CD4-positive, alpha-beta memory T cell (primary cell): ENCODE measurements around the gene IGFL2. TPM values are rescaled to one million over a fixed set of nuclear protein-coding genes. Genes with fewer than 3 reads are reported as not detected.
"Not testable (repeated sequence)": the region's sequence is repeated elsewhere in the genome, so short reads cannot be mapped to it uniquely, and the experiment has no call there.

Experiments
- CTCF ChIA-PET: fragments of 350-600 bp; sonication (Branson Sonifier 250); formaldehyde crosslinking; loops from one replicate; lab custom pipeline; 2021; ENCODE audit warnings: inconsistent platforms; ENCODE audit not compliant: partially characterized antibody; lab: Charles Lee
- POLR2A ChIA-PET: fragments of 350-600 bp; sonication (Branson Sonifier 250); formaldehyde crosslinking; loops from one replicate; lab custom pipeline; 2021; ENCODE audit not compliant: partially characterized antibody; lab: Charles Lee
- DNase-seq, 5 donors: peaks; one replicate each; pipeline versions ENCODE4 v3.0.0 to v3.0.0-alpha.2; 2020 to 2022; ENCODE audit warnings: mixed read lengths in 1 of 5
- H3K27ac ChIP-seq: one replicate; pipeline ENCODE4 v1.7.0; 2013; ENCODE audit warnings: low read depth, low read length
- H3K27me3 ChIP-seq: 2 replicates; pipeline ENCODE4 v1.7.0; 2013; ENCODE audit warnings: mild to moderate bottlenecking, low read length, moderate library complexity; ENCODE audit not compliant: insufficient read depth
- H3K36me3 ChIP-seq: 2 replicates; pipeline ENCODE4 v1.7.0; 2013; ENCODE audit warnings: mild to moderate bottlenecking, low read length, moderate library complexity; ENCODE audit not compliant: insufficient read depth
- H3K4me1 ChIP-seq: 2 replicates; pipeline ENCODE4 v1.7.0; 2013; ENCODE audit warnings: mild to moderate bottlenecking, low read length, moderate library complexity; ENCODE audit not compliant: insufficient read depth
- H3K4me3 ChIP-seq, 2 donors: one replicate each; pipeline ENCODE4 v1.7.0; 2013; ENCODE audit warnings: low read length in 2 of 2, mild to moderate bottlenecking in 1 of 2
- H3K9me3 ChIP-seq, 2 donors: one replicate each; pipeline ENCODE4 v1.7.0; 2013; ENCODE audit warnings: low read length in 2 of 2, control low read depth in 1 of 2; ENCODE audit not compliant: control insufficient read depth in 1 of 2
- H3K27ac Mint-ChIP-seq, 7 donors: one replicate each; pipeline ENCODE4 v1.8.0; 2020 to 2021; ENCODE audit warnings: mixed read lengths in 7 of 7, mild to moderate bottlenecking in 6 of 7, inconsistent platforms in 3 of 7, moderate library complexity in 3 of 7
- H3K27me3 Mint-ChIP-seq, 2 donors: one replicate each; pipeline ENCODE4 v1.8.0; 2020 to 2021; ENCODE audit warnings: mixed read lengths in 2 of 2
- H3K36me3 Mint-ChIP-seq, 2 donors: one replicate each; pipeline ENCODE4 v1.8.0; 2020 to 2021; ENCODE audit warnings: mixed read lengths in 2 of 2, inconsistent platforms in 1 of 2, mild to moderate bottlenecking in 1 of 2
- H3K4me1 Mint-ChIP-seq, 4 donors: one replicate each; pipeline ENCODE4 v1.8.0; 2020 to 2021; ENCODE audit warnings: mixed read lengths in 4 of 4, mild to moderate bottlenecking in 1 of 4
- H3K4me3 Mint-ChIP-seq, 8 donors: one replicate each; pipeline ENCODE4 v1.8.0; 2020 to 2021; ENCODE audit warnings: mixed read lengths in 8 of 8, mild to moderate bottlenecking in 7 of 8, moderate library complexity in 6 of 8, inconsistent platforms in 3 of 8
- H3K9me3 Mint-ChIP-seq, 8 donors: one replicate each; pipeline ENCODE4 v1.8.0; 2020 to 2021; ENCODE audit warnings: mixed read lengths in 8 of 8, mild to moderate bottlenecking in 5 of 8, inconsistent platforms in 3 of 8, moderate library complexity in 1 of 8
- intact Hi-C: fragments of 100-400 bp; cut with micrococcal nuclease; formaldehyde crosslinking; loops from one replicate; pipeline ENCODE4 v1.15.1; 2023
- polyA plus RNA-seq, 2 donors: library from polyadenylated mRNA; unstranded; fragments of 300-500 nt; fragmentation: Illumina TruSeq; gene quantifications; one replicate each; pipeline ENCODE4 v1.2.3, GENCODE V29; 2021
- total RNA-seq, 2 experiments: library from RNA; stranded (reverse); gene quantifications; one replicate each; pipeline ENCODE4 v1.2.3, GENCODE V29; 2021

IGFL2 gene
- total and polyA plus RNA-seq, 4 experiments from 2014 or later, result 0.28 to 0.47 TPM; not detected in 2

DNA sequence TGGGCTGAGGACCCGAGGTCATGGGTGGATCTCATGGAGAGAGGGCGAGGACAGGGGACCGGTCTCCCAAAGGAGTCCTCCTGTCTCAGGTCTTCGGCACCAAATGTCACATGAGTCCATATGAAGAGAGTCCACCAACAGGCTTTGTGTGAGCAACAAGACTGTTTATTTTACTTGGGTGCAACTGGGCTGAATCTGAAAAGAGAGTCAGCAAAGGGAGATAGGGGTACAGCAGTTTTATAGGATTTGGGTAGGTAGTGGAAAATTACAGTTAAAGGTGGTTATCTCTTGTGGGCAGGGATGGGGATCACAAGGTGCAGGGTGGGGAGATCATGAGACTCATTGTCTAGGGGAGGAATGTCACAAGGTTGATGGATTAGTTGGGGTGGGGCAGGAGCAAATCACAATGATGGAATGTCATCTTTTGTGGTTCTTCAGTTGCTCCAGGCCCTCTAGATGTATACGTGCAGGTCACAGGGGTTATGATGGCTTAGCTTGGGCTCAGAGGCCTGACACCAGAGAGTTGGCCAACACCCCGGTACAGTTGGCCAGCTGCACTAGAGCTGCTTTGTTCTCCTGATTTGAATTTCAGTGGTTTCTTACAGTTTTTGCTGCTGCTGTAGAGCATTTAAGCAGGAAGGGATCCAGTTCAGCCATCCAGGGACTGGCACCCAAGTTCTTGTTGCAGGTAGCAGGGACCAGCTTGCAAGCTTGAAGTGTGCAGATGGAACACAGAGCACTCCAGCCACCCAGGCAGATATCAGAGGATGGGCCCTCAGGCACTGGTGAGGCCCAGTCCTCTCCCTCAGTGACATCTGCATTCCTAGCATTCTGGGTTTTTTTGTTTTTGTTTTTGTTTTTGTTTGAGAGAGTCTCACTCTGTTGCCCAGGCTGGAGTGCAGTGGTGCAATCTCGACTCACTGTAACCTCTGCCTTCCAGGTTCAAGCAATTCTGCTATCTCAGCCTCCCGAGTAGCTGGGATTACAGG lies 55.1 kb downstream of the IGFL2 start:
- H3K4me3 Mint-ChIP-seq, result no peak overlapping the region
- Histone ChIP-seq H3K4me3 (no peak overlapping the region), H3K36me3 (no peaks in the 10 kb centered on the region), H3K27me3 (no peaks in the 10 kb centered on the region), H3K9me3 (no peaks in the 10 kb centered on the region), H3K4me1 (no peaks in the 10 kb centered on the region), H3K27ac (no peak overlapping the region)
- CTCF ChIA-PET, result no interaction called here
- peaks cover 12 to 14% of the 10 kb centered on the region in 2 donors for H3K27me3 Mint-ChIP-seq
- H3K27ac Mint-ChIP-seq, result no peak overlapping the region
- POLR2A ChIA-PET, result no interaction called here
- no peaks in the 10 kb centered on the region for H3K9me3 Mint-ChIP-seq
- DNase-seq, result no peak
- H3K36me3 Mint-ChIP-seq, result no peaks in the 10 kb centered on the region
- peaks cover 0 to 2% (median 0%) of the 10 kb centered on the region in 4 donors for H3K4me1 Mint-ChIP-seq
- intact Hi-C loops, result no loop called here

DNA sequence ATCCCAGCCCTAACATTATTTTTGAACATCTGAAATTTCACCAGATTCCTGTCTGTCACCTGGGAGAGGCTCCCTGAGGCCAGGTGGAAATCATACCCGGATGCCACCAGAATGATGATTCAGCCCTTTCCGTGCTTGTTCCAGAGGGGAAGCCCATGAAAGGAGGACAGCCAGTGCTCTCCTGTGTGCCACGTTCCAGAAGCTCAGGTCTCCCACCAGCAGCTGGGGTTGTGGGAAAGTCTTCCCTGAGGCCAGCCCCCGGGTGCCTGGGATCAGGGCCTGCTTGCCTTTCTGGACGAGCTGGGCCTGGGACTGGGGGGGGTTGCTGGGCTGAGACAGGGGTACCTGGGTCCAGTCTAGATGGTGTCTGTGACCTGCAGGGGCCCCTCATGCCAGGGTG lies 56.0 kb downstream of the IGFL2 start:
- ChIA-PET POLR2A (no interaction called here), CTCF (no interaction called here)
- Mint-ChIP-seq H3K4me1 (peaks cover 1 to 8% (median 6%) of the 10 kb centered on the region in 4 donors), H3K4me3 (no peak overlapping the region), H3K9me3 (no peaks in the 10 kb centered on the region), H3K36me3 (no peaks in the 10 kb centered on the region), H3K27ac (no peak overlapping the region), H3K27me3 (peaks cover 15 to 16% of the 10 kb centered on the region in 2 donors)
- no peaks in the 10 kb centered on the region for H3K36me3 ChIP-seq
- no peak overlapping the region for H3K4me3 ChIP-seq
- intact Hi-C loops, result no loop called here
- no peak overlapping the region for H3K27ac ChIP-seq
- no peaks in the 10 kb centered on the region for H3K9me3 ChIP-seq
- H3K27me3 ChIP-seq, result no peaks in the 10 kb centered on the region
- no peak for DNase-seq
- peaks cover 3% of the 10 kb centered on the region for H3K4me1 ChIP-seq

DNA sequence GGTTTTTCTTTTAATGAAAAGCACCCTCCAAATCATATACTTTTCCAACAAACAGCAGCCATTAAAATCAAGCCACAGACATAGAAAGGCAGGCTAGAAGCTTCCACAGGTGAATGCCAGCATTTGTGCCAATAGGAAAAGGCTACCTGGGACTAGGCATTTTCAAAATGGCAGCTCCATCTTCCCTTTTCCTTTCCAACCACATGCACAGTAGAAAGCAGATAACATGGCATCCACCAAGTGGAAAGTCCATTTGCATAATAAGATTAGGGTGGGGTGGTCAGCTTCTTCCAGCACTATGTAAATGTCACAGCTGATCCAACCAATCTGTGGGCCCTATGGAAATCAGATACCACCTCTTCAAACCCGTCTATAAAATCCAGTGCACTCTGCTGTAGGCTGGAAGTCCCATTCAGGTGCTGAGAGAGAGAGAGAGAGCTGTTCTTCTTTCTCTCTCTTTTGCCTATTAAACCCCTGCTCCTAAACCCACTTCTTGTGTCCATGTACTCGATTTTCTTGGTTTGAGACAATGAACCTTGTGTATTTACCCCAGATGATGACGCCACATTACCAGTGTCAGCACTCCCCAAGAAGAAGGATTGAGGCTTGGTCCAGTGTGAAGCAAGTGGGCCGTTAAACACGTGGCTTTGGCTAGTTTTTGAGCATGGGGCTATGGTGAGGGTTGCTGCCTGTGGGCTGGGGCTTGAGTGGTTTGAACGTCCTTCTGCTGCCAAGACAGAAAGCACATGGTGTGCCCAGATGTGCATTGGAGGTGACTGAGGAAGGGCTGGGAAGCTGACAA lies 57.3 kb downstream of the IGFL2 start:
- Histone ChIP-seq H3K27me3 (no peaks in the 10 kb centered on the region), H3K4me1 (peaks cover 11% of the 10 kb centered on the region), H3K27ac (no peak overlapping the region), H3K9me3 (no peaks in the 10 kb centered on the region), H3K36me3 (no peaks in the 10 kb centered on the region), H3K4me3 (no peak overlapping the region)
- Mint-ChIP-seq H3K4me1 (peaks cover 9 to 15% (median 13%) of the 10 kb centered on the region in 4 donors), H3K4me3 (no peak overlapping the region), H3K9me3 (no peaks in the 10 kb centered on the region), H3K36me3 (no peaks in the 10 kb centered on the region), H3K27ac (no peak overlapping the region), H3K27me3 (peaks cover 19% of the 10 kb centered on the region in 2 donors)
- CTCF ChIA-PET, result no interaction called here
- POLR2A ChIA-PET, result no interaction called here
- DNase-seq, result no peak
- intact Hi-C loops, result no loop called here

DNA sequence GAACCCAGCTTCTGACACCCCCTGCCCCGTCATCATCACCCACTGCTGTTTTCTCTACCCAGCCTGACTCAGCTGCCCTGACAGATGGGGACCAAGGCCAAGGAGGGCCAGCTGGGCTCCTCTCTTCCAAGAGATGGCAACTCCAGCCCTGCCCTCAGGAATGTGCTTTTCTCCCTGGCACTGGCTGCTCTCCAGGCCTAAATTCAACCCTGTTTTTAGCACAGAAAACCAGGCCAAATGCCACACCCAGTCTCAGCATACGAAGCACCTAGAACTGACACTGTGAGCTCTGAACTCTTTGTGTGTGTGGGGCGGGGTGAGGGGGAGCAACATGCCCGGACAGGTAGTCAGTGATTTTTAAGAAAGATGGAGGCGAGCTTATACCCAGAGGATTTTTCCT lies 58.1 kb downstream of the IGFL2 start:
- H3K4me3 ChIP-seq, result no peak overlapping the region
- Mint-ChIP-seq H3K4me1 (peaks cover 9 to 15% (median 13%) of the 10 kb centered on the region in 4 donors), H3K4me3 (no peak overlapping the region), H3K27me3 (peaks cover 21 to 23% of the 10 kb centered on the region in 2 donors), H3K36me3 (no peaks in the 10 kb centered on the region), H3K27ac (no peak overlapping the region), H3K9me3 (no peaks in the 10 kb centered on the region)
- ChIA-PET CTCF (no interaction called here), POLR2A (no interaction called here)
- intact Hi-C loops, result no loop called here
- no peaks in the 10 kb centered on the region for H3K9me3 ChIP-seq
- H3K27me3 ChIP-seq, result no peaks in the 10 kb centered on the region
- no peak for DNase-seq
- H3K27ac ChIP-seq, result no peak overlapping the region
- peaks cover 11% of the 10 kb centered on the region for H3K4me1 ChIP-seq
- H3K36me3 ChIP-seq, result no peaks in the 10 kb centered on the region

DNA sequence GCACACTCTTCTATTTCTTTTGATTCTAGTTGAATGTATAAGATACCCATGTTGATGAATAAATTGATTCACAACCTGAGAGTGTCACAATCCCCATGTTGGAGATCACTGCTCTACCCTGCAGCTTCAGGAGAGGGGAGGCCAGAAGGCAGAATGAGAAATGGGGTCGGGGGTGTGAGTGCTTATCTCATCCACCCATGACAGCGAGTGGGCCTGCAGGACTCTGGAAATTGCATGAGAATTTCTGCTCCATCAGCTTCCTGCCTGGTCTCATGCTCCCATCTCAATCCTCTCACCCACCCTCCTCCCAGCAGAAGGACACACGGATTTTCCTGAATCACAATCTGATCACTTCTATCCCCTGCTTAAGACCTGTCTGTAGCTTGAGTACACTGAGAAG lies 58.6 kb downstream of the IGFL2 start:
- Histone ChIP-seq H3K9me3 (no peaks in the 10 kb centered on the region), H3K27ac (no peak overlapping the region), H3K4me3 (no peak overlapping the region), H3K4me1 (peaks cover 11% of the 10 kb centered on the region), H3K27me3 (no peaks in the 10 kb centered on the region), H3K36me3 (no peaks in the 10 kb centered on the region)
- Mint-ChIP-seq H3K9me3 (no peaks in the 10 kb centered on the region), H3K4me1 (peaks cover 9 to 15% (median 13%) of the 10 kb centered on the region in 4 donors), H3K36me3 (no peaks in the 10 kb centered on the region), H3K27ac (no peak overlapping the region), H3K4me3 (no peak overlapping the region), H3K27me3 (peaks cover 18 to 22% of the 10 kb centered on the region in 2 donors)
- ChIA-PET POLR2A (no interaction called here), CTCF (no interaction called here)
- DNase-seq, result no peak
- intact Hi-C loops, result no loop called here

DNA sequence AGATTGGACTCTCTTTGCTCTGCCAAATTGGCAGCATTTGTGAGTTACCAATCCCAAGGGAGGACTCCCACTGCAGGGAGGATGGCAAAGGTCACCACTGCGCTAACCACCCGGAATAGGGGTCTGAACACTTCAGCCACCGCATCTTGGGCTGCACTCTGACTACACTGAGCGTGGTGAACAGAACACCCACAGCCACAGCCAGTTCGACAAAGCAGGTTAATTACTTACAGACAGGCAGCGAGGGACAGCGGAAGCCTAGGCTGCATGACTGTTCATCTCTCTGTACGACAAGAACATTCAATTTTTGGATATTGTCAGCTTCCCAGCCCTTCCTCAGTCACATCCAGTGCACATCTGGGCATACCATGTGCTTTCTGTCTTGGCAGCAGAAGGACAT lies 59.8 kb downstream of the IGFL2 start:
- H3K4me3 ChIP-seq, H3K36me3 ChIP-seq, intact Hi-C loops, H3K27ac ChIP-seq, H3K9me3 Mint-ChIP-seq, H3K9me3 ChIP-seq, CTCF ChIA-PET, POLR2A ChIA-PET, H3K36me3 Mint-ChIP-seq, H3K27ac Mint-ChIP-seq, H3K4me3 Mint-ChIP-seq, DNase-seq, H3K27me3 ChIP-seq: not testable (repeated sequence)
- Mint-ChIP-seq H3K4me1 (peaks cover 9 to 15% (median 12%) of the 10 kb centered on the region in 4 donors), H3K27me3 (peaks cover 13 to 16% of the 10 kb centered on the region in 2 donors)
- peaks cover 11% of the 10 kb centered on the region for H3K4me1 ChIP-seq

DNA sequence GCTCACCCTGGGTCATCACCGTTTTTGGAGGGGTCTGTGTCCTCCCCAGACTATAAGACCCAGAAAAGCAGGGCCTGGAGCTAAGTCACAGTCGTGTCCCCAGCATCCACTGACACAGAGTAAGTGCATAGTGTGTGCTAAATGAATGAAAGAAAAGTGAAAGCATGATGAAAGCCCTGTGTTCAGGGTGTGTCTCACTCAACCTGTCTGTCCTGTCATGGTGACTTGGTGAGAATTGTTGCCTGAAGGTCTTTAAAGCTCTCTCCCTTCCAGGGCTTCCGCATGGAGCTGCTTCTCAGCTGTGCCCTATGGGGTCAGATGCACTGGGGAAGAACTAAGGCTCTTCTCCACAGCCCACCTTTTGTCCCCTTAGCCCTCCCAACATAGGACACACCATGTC lies 61.0 kb downstream of the IGFL2 start:
- H3K27ac ChIP-seq, result no peak overlapping the region
- peaks cover 0 to 3% (median 0%) of the 10 kb centered on the region in 8 donors for H3K9me3 Mint-ChIP-seq
- DNase-seq, result no peak
- H3K27ac Mint-ChIP-seq, result no peak overlapping the region
- H3K4me1 ChIP-seq, result peaks cover 11% of the 10 kb centered on the region
- H3K9me3 ChIP-seq, result no peaks in the 10 kb centered on the region
- H3K27me3 Mint-ChIP-seq, result peaks cover 12 to 25% of the 10 kb centered on the region in 2 donors
- peak overlapping the region in 1 of 8 donors; percentile 44 for H3K4me3 Mint-ChIP-seq
- no peaks in the 10 kb centered on the region for H3K36me3 ChIP-seq
- ChIA-PET CTCF (no interaction called here), POLR2A (no interaction called here)
- H3K36me3 Mint-ChIP-seq, result no peaks in the 10 kb centered on the region
- peaks cover 9 to 15% (median 12%) of the 10 kb centered on the region in 4 donors for H3K4me1 Mint-ChIP-seq
- intact Hi-C loops, result no loop called here
- H3K4me3 ChIP-seq, result no peak overlapping the region
- H3K27me3 ChIP-seq, result no peaks in the 10 kb centered on the region
